Bronchial epithelial cell (primary cell): Measurements from ENCODE around the gene ATCAY. TPM values are rescaled to one million over a fixed set of nuclear protein-coding genes. Genes with fewer than 3 reads are reported as not detected.
A peak's percentile ranks its signal among the peaks of the same experiment; 100 is the strongest.

Source experiments
- DNase-seq: peaks from one replicate; pipeline ENCODE4 v3.0.0-alpha.2; 2010; ENCODE audit warnings: low read depth
- FAIRE-seq: peaks from 2 replicates; lab custom pipeline; 2011; peaks lifted over from hg19 to GRCh38; lab: Jason Lieb, UNC
- H3K27me3 ChIP-seq: 2 replicates; pipeline ENCODE4 v1.5.1; 2011; ENCODE audit warnings: low read length; ENCODE audit not compliant: control insufficient read depth, insufficient read depth
- H3K36me3 ChIP-seq: 2 replicates; pipeline ENCODE4 v1.5.1; 2011; ENCODE audit warnings: low read length; ENCODE audit not compliant: control insufficient read depth, insufficient read depth
- H3K4me3 ChIP-seq: 2 replicates; pipeline ENCODE4 v1.5.1; 2011; ENCODE audit warnings: mild to moderate bottlenecking, low read depth, low read length, control low read depth
- total RNA-seq: library from RNA; depleted of rRNA; stranded (reverse); fragments of >200 nt; gene quantifications from 2 replicates; pipeline ENCODE4 v1.2.1, GENCODE V29; 2014
- TF ChIP-seq, protein P1 (sequence below): IDR thresholded peaks from 2 replicates; pipeline ENCODE4 v1.5.1; 2011; ENCODE audit warnings: mild to moderate bottlenecking, moderate library complexity, low read length, control low read depth, inconsistent platforms; ENCODE audit not compliant: insufficient read depth, severe bottlenecking

ATCAY gene
- total RNA-seq, 1 donor from 2014 or later, result not detected

DNA sequence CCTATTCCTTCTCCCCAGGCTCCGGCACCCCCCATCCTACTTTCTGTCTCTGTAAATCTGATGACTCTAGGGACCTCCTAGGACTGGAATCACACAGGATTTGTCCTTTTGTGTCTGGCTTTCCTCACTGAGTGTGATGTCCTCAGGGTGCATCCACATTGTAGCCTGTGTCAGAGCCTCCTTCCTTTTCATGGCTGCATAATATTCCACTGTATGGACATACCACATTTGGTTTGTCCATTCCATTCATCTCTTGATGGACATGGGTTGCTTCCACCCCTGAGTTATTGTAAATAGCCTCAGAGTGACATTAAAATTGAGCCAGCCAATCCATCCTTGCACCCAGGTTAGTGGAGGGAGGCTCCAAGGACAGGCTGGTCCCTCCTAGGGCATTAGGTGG, 29.6 kb downstream of the ATCAY start:
- no peak for FAIRE-seq

DNA sequence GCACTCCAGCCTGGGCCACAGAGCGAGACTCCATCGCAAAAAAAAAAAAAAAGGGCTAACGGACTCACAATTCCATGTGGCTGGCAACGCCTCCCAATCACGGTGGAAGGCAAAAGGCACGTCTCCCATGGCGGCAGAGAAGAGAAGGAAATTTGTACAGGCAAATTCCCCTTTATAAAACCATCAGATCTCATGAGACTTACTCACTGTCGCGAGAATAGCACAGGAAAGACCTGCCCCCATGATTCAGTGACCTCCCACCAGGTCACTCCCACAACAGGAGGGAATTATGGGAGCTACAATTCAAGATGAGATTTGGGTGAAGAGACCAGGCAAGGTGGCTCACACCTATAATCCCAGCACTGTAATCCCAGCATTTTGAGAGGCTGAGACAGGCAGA, 33.7 kb downstream of the ATCAY start:
- TF ChIP-seq, protein P1, sequence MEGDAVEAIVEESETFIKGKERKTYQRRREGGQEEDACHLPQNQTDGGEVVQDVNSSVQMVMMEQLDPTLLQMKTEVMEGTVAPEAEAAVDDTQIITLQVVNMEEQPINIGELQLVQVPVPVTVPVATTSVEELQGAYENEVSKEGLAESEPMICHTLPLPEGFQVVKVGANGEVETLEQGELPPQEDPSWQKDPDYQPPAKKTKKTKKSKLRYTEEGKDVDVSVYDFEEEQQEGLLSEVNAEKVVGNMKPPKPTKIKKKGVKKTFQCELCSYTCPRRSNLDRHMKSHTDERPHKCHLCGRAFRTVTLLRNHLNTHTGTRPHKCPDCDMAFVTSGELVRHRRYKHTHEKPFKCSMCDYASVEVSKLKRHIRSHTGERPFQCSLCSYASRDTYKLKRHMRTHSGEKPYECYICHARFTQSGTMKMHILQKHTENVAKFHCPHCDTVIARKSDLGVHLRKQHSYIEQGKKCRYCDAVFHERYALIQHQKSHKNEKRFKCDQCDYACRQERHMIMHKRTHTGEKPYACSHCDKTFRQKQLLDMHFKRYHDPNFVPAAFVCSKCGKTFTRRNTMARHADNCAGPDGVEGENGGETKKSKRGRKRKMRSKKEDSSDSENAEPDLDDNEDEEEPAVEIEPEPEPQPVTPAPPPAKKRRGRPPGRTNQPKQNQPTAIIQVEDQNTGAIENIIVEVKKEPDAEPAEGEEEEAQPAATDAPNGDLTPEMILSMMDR, result no peak
- DNase-seq (no peak), FAIRE-seq (no peak)
- no peaks in the 10 kb centered on the region for H3K27me3 ChIP-seq
- H3K36me3 ChIP-seq, result no peaks in the 10 kb centered on the region
- no peak overlapping the region for H3K4me3 ChIP-seq

More for the DNA sequence above, 29.6 kb downstream of the ATCAY start:
- Histone ChIP-seq H3K4me3 (no peak overlapping the region), H3K36me3 (no peaks in the 10 kb centered on the region), H3K27me3 (no peaks in the 10 kb centered on the region)
- no peak for DNase-seq
- TF ChIP-seq, protein P1, result no peak

DNA sequence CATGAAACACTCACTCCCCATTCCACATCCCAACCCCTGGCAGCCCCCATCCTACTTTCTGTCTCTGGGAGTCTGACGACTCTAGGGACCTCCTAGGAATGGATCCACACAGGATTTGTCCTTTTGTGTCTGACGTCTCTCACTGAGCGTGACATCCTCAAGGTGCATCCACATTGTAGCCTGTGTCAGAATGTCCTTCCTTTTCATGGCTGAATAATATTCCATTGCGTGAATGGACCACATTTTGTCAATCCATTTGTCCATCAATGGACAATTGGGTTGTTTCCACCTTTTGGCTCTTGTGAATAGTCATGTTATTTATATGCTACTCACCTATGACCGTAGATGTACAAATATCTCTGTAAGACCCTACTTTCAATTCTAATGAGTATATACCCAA, 35.5 kb downstream of the ATCAY start:
- no peak overlapping the region for H3K4me3 ChIP-seq
- no peaks in the 10 kb centered on the region for H3K36me3 ChIP-seq
- H3K27me3 ChIP-seq, result no peaks in the 10 kb centered on the region
- DNase-seq (no peak), FAIRE-seq (peak; percentile 80)
- TF ChIP-seq, protein P1, result no peak

DNA sequence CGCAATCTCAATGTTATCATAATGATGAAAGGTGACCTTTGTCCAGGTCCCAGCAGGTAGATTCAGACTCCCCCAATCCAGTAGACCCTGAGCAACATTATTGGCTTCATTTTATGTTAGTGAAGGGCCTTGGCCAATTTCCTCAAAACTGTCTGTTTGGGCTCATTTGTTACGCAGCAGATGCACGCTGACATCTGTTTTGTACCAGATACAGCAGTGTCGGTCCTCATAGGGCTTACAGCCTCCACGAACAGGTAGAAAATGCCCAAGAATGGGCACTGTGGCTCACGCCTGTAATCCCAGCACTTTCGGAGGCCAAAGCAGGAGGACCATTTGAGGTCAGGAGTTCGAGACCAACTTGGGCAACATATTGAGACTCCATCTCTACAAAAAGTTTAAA, 39.3 kb downstream of the ATCAY start:
- Histone ChIP-seq H3K27me3 (no peaks in the 10 kb centered on the region), H3K4me3 (no peak overlapping the region), H3K36me3 (no peaks in the 10 kb centered on the region)
- FAIRE-seq, result no peak
- DNase-seq, result no peak
- TF ChIP-seq, protein P1, result no peak

DNA sequence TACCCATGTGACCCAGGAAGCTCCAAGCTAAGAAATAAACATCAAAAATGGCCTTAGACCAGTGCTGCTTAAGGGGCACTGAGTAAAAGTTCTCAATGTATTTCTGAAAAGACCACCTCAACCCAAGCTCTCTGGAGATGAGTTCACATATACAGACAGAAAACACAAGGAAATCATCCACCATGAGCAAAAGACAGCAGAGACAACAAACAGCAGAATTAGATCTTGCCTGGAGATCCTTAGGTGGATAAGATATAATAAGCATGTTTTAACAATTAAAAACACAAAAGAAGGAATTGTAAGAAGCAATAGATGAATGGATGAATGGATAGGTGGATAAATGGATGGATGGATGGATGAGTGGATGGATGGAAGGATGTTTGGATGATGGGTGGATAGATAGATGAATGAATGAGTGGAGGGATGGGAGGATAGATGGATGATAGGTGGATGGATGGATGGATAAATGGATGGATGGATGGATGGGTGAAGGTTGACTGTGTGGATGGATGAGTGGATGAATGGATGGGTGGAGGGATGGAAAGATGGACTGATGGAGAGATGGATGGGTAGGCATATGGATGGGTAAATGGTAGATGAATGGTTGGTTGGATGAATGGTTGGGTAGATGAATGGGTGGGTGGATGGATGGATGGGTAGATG, 42.7 kb downstream of the ATCAY start:
- TF ChIP-seq, protein P1, result no peak
- FAIRE-seq, result no peak
- Histone ChIP-seq H3K4me3 (no peak overlapping the region), H3K27me3 (no peaks in the 10 kb centered on the region), H3K36me3 (no peaks in the 10 kb centered on the region)
- no peak for DNase-seq

DNA sequence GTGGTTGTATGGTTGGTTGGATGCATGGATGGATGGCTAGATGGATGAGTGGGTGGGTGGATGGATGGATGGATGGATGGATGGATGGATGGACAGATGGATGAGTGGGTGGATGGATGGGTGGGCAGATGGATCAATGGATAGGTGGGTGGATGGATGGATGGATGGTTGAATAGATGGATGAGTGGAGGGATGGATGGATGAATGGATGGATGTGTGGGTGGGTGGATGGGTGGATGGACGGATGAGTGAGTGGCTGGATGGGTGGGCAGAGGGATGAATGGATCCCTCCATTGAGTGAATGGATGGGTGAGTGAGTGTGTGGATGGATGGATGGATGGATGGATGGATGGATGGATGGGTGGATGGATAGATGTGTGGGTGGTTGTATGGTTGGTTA, 43.4 kb downstream of the ATCAY start:
- TF ChIP-seq, protein P1, result no peak
- no peaks in the 10 kb centered on the region for H3K36me3 ChIP-seq
- DNase-seq, result no peak
- FAIRE-seq, result peak; percentile 18
- no peaks in the 10 kb centered on the region for H3K27me3 ChIP-seq
- H3K4me3 ChIP-seq, result no peak overlapping the region
